VCaP (cell line): ENCODE measurements around the gene SLAIN2.

ENCODE experiments used
- H3K27ac ChIP-seq: fragments of 450-650 bp; 2 replicates; pipeline ENCODE4 v1.5.1; 2017
- TF ChIP-seq, protein P1 (sequence below): fragments of 450-650 bp; conservative IDR thresholded peaks from 2 replicates; pipeline ENCODE4 v1.5.1; 2017; ENCODE audit warnings: mild to moderate bottlenecking, moderate library complexity

Gene SLAIN2

DNA sequence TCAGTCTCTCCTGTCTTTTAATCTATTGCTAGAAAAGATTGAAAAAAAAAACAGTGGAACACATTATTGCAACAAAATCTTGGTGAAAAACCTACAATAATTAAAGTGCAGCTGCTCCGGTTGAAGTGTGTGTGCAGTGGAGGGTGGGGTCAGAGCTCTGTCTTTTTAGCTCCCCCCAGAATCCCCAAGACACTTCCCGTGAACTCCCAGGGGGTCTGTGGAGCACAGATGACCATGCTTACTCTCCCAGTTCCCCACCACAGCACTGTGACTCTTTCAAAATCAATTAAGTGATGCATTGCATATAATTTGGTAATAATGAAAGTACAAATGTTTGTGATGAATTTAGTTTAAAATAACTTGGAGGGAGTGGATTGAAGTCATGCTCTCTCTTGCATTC, 126.1 kb downstream of the SLAIN2 start:
- no peak overlapping the region for H3K27ac ChIP-seq
- TF ChIP-seq, protein P1, sequence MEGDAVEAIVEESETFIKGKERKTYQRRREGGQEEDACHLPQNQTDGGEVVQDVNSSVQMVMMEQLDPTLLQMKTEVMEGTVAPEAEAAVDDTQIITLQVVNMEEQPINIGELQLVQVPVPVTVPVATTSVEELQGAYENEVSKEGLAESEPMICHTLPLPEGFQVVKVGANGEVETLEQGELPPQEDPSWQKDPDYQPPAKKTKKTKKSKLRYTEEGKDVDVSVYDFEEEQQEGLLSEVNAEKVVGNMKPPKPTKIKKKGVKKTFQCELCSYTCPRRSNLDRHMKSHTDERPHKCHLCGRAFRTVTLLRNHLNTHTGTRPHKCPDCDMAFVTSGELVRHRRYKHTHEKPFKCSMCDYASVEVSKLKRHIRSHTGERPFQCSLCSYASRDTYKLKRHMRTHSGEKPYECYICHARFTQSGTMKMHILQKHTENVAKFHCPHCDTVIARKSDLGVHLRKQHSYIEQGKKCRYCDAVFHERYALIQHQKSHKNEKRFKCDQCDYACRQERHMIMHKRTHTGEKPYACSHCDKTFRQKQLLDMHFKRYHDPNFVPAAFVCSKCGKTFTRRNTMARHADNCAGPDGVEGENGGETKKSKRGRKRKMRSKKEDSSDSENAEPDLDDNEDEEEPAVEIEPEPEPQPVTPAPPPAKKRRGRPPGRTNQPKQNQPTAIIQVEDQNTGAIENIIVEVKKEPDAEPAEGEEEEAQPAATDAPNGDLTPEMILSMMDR, result no peak

DNA sequence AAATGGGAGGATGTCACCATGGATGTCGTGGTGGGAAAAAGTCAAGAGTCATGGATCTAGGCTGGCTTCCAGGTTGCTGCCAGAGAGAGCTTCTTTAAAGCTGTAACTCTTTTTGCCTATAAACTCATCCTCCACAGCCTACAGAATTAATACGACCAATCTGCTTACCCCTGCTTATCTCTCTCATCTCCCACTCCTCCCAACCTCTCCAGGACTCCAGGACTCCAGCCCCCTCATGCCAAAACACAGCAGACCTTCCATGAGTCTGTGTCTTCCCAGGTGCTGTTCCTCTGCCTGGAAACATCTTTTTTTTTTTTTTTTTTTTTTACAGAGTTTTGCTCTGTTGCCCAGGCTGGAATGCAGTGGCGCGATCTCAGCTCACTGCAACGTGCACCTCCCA, 126.6 kb downstream of the SLAIN2 start:
- TF ChIP-seq, protein P1, result no peak
- H3K27ac ChIP-seq, result no peak overlapping the region

DNA sequence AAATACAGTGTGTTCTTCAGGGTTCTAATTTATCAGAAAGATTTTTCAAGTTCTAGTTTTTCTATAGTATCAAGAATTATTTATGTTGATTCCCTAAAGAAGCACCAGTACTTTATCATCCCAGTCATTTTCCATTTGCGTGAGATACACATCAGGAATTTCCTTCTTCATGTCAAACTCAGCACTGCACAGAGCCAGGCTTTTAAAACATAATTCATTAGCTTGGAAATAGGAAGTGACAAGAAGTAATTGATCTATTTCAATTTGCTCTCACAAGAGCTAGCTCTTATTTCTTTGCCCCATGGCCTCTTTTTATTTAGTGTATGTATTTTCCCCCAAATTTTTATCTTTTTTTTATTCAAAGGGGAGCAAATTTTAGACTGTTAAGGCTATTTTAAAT, 128.8 kb downstream of the SLAIN2 start:
- TF ChIP-seq, protein P1, result no peak
- H3K27ac ChIP-seq, result no peak overlapping the region

DNA sequence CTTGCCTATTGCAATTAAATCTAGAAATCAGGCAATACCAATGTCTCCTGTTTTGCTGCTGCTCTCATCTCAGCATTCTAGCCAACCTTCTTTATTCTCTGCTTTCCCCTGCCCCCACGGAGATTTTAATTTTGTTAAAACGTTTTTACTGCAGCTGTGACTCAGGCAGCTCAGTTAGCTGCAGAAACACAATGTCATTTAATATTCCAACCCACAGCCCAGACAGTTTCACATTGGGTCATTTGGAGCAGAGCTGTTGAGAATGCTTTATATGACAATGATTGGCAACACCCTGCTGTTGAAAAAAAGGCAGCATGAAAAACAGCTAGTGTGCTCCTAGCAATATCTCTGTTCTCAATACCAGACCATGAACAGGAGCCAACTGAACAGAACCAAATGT, 129.2 kb downstream of the SLAIN2 start:
- H3K27ac ChIP-seq, result no peak overlapping the region
- TF ChIP-seq, protein P1, result no peak

DNA sequence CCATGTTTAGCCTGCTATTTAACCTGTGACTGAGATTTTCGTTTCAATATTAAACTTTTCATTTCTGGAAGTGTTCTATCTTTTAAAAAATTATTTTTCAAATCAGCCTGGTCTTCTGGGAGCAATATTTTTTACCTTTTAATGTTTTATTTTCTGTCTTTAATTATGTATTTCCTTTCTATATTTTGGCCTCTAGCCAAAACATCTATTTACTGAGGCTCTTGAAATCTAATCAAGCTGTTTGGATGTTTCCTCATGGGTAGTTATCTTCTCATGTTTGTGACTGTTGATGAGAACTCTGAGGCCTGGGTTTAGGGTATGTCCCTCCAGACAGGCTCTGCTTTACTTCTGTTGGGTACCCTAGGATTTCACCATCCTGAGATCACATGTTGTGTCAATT, 131.5 kb downstream of the SLAIN2 start:
- no peak overlapping the region for H3K27ac ChIP-seq
- TF ChIP-seq, protein P1, result no peak

DNA sequence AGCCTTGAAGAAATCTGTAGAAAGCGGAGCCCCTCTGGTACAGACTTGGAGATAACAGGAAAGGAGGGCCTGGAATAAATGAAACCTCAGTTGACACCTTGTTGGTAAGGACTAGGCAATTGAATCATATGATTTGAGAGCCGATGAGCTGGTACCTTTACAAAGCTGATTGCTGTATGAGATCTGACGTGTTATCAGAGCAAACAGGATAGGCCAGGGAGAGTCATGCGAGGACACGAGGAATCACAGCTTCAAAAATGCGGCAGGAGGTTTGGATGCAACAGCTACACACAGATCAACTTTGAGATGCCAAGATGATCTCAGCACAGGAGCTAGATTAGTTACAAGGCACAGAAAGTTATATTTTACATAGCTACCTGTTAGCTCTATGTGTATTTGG, 134.4 kb downstream of the SLAIN2 start:
- TF ChIP-seq, protein P1, result no peak

More for the DNA sequence above, 134.4 kb downstream of the SLAIN2 start:
- peak overlapping the region; percentile 2; the same call in 1 of the 2 replicates for H3K27ac ChIP-seq
